HEK293 (cell line): ENCODE measurements around the gene CYP26B1.

Experiments
- EGR2 ChIP-seq: fragments of 450-650 bp; formaldehyde crosslinking; IDR thresholded peaks from 2 replicates; pipeline ENCODE4 v1.5.1; 2016; ENCODE audit warnings: low read depth, missing biosample characterization, missing genetic modification characterization
- SP7 ChIP-seq: fragments of 450-650 bp; formaldehyde crosslinking; IDR thresholded peaks from 2 replicates; pipeline ENCODE4 v1.5.1; 2016; ENCODE audit warnings: missing biosample characterization, missing genetic modification characterization
- TCF7L2 ChIP-seq: IDR thresholded peaks from 2 replicates; pipeline ENCODE4 v1.6.1; 2011; ENCODE audit warnings: low read depth, mild to moderate bottlenecking, inconsistent platforms, low read length, moderate library complexity, borderline replicate concordance
- ZNF155 ChIP-seq: fragments of 450-650 bp; formaldehyde crosslinking; IDR thresholded peaks from 2 replicates; pipeline ENCODE4 v1.5.1; 2016; ENCODE audit warnings: missing biosample characterization, missing genetic modification characterization
- ZNF596 ChIP-seq: fragments of 450-650 bp; IDR thresholded peaks from 2 replicates; pipeline ENCODE4 v1.5.0; 2018; ENCODE audit warnings: missing biosample characterization, mild to moderate bottlenecking, missing genetic modification characterization, moderate library complexity
- TF ChIP-seq, protein P1 (sequence below): fragments of 450-650 bp; formaldehyde crosslinking; IDR thresholded peaks from 2 replicates; pipeline ENCODE4 v1.5.1; 2016; ENCODE audit warnings: missing biosample characterization, missing genetic modification characterization
- TF ChIP-seq, protein P2 (sequence below): fragments of 450-650 bp; formaldehyde crosslinking; IDR thresholded peaks from 2 replicates; pipeline ENCODE4 v1.5.1; 2016; ENCODE audit warnings: missing biosample characterization, missing genetic modification characterization

DNA sequence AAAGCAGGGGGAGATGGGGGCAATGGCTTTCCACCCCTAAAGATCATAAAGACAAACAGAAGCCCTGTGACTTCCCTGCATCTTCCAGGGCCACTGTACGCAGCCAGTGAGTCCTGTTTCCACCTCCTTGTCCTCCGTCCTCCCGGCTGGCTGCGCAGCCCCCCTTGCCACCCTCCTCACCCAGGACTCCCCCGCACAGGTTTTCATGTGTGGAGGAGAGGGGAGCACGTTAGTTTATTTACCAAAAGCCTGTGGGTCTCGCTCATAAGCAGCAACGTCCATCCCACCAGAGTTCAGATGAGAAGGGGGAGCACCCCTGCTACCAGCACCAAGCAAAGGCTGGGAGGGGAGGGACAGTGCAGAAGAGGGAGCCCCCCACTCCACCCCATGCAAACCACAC is 11.7 kb downstream of the CYP26B1 start:
- TF ChIP-seq, protein P1, sequence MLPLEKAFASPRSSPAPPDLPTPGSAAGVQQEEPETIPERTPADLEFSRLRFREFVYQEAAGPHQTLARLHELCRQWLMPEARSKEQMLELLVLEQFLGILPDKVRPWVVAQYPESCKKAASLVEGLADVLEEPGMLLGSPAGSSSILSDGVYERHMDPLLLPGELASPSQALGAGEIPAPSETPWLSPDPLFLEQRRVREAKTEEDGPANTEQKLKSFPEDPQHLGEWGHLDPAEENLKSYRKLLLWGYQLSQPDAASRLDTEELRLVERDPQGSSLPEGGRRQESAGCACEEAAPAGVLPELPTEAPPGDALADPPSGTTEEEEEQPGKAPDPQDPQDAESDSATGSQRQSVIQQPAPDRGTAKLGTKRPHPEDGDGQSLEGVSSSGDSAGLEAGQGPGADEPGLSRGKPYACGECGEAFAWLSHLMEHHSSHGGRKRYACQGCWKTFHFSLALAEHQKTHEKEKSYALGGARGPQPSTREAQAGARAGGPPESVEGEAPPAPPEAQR (tag by site-specific recombination), result no peak
- TF ChIP-seq, protein P2, sequence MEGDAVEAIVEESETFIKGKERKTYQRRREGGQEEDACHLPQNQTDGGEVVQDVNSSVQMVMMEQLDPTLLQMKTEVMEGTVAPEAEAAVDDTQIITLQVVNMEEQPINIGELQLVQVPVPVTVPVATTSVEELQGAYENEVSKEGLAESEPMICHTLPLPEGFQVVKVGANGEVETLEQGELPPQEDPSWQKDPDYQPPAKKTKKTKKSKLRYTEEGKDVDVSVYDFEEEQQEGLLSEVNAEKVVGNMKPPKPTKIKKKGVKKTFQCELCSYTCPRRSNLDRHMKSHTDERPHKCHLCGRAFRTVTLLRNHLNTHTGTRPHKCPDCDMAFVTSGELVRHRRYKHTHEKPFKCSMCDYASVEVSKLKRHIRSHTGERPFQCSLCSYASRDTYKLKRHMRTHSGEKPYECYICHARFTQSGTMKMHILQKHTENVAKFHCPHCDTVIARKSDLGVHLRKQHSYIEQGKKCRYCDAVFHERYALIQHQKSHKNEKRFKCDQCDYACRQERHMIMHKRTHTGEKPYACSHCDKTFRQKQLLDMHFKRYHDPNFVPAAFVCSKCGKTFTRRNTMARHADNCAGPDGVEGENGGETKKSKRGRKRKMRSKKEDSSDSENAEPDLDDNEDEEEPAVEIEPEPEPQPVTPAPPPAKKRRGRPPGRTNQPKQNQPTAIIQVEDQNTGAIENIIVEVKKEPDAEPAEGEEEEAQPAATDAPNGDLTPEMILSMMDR (tag by site-specific recombination), result no peak
- no peak for TF ChIP-seq ZNF596 (tag by site-specific recombination)
- no peak for TF ChIP-seq ZNF155 (tag by site-specific recombination)
- no peak for TF ChIP-seq EGR2
- TF ChIP-seq TCF7L2, result no peak
- TF ChIP-seq SP7 (tag by site-specific recombination), result no peak
